Colon (tissue), 2 donors: ENCODE results near the gene TTC28.
A peak's percentile ranks its signal among the peaks of the same experiment; 100 is the strongest.
"Not testable (repeated sequence)": the region's sequence is repeated elsewhere in the genome, so short reads cannot be mapped to it uniquely, and the experiment has no call there.

ENCODE experiments used
- FAIRE-seq: peaks from 2 replicates; lab custom pipeline; 2012; peaks lifted over from hg19 to GRCh38; lab: Jason Lieb, UNC
- donor health status: control.
- donor health status: control.

TTC28 gene

DNA sequence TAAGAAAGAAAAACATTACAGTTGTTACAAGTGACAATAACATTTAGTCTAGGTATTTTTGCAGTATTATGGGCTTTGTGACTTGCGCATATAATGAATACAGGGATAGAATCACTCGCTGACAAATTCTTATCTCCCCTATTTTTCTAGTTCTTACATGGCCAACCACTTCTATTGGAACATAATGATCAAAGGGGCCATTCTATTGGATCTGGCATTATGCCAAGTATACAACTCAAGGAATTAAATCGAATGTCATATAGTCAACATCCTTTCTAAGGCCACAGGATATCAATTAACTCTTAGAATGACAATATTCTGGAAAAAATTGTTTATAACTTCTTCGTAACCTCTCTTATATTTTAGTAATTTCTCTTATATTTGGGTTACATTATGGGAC lies 272.0 kb downstream of the TTC28 start:
- no peak for FAIRE-seq

DNA sequence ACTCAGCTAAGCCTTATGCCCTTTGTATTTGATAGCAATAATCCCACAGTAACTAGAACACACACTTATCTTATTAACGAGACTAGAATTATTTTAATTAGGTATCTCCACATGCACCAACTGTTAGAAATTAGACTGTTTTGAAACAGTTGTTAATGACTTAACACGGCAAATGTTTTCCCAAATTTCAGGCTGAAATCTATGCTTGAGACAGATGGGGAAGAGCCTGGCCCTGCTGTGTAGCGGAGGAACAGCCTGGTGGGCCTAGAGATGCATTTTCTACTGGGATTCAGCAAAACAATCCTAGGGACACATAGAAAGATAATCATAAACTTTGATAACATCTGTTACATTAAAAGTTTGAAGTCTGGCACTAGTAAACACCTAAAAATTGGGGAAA lies 273.4 kb downstream of the TTC28 start:
- FAIRE-seq, result no peak

DNA sequence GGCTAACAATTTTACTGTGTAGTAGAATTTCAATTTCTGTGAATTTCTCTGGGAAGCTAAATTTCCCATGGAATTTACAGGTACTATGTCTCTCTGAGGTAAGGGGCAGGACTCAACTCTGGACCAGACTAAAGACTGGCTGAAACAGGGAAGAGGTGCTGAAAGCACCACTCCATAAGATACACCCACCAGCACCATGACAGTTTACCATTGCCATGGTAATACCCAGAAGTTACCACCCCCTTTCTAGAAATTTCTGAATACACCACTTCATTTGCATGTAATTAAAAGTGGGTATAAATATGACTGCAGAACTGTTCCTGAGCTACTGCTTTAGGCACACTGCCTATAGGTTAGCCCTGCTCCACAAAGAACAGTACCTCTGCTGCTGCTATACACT lies 274.1 kb downstream of the TTC28 start:
- no peak for FAIRE-seq

DNA sequence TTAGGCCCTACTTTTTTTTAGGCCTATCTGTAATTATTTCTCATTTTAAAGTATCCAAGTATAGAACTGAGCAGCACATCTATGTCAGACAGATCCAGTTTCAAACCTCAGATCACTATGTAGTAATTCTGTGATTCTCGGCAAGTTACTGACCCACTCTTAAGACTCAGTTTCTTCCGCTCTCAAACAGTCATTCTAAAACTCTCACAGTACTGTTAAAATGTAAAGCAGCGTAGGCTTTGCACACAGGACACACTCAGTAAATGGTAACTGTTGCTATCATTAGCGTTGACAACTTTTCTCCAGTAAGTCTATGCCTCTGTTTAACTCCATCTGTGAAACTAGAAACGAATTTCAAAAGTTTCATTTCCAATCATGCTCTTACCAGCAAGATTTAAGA lies 277.1 kb downstream of the TTC28 start:
- no peak for FAIRE-seq

DNA sequence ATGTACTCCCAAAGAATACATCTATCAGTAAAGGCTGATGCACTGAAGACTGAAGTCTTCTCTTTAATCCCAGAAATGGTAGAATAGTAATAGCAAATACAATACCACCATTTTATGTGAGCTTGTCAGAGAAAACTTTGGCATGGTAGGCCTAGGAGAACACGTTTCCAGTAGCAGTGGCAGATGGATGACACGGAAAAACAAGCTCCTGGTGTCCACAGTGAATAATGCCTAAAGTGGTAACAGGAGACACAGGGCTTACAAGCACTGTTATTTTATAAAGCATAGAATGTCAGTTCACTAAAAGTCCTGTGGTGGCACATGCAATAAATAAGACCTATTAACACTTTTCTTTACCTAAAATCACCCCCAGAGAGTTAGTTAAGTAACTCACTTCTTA lies 277.6 kb downstream of the TTC28 start:
- no peak for FAIRE-seq

DNA sequence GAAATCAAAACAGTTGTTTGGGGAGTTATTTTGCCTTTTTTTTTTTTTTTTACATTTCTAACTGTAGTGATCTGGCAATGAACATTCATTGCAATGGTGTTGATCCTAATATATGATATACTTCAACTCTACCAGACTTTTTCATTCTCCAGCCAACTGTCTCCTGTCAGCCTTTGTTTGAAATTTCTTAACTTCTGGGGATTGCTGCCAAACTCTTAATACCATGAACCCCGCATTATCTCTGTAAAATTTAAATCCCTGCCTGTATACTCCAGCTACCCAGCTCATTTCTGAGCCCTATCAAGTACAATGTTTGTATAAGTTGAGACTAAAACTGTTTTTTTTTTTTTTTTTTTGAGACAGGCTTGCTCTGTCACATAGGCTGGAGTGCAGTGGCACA lies 280.7 kb downstream of the TTC28 start:
- FAIRE-seq, result no peak

DNA sequence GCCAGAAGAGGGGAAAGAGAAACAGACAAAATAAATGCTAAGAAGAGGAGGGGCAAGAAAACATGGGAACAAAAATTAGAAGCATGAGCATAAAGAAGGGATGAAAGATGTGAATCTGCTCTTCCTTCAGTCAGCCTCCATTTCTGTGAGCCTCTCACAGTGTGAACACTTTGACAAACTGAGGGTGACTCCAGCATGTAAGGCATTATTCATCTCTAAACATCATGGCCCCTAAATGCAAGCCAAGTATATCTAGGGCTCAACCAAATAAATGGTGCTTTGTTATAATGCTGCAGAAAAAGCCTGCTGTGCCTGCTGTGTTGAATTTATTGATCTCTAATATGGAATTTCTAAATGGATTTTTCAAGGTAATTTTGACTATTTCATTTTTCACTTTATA lies 281.3 kb downstream of the TTC28 start:
- no peak for FAIRE-seq

DNA sequence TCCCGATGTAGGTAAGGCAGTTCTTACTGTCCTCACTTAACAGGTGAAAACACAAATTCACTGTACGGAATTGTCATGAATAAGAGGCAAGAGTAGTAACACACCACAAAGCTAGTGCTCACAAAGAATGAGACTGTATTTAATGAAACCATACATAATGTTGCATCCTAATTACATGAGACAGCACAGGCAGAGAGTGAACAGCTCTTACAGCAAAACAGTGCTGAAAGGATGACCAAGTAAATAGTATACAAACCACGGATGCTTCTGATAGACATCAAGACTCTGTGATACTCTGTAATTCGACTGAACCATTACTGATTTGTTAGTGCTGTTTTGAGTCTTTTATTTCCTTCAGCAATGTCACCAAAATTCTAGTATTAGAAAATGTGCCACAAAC lies 282.3 kb downstream of the TTC28 start:
- FAIRE-seq, result no peak

DNA sequence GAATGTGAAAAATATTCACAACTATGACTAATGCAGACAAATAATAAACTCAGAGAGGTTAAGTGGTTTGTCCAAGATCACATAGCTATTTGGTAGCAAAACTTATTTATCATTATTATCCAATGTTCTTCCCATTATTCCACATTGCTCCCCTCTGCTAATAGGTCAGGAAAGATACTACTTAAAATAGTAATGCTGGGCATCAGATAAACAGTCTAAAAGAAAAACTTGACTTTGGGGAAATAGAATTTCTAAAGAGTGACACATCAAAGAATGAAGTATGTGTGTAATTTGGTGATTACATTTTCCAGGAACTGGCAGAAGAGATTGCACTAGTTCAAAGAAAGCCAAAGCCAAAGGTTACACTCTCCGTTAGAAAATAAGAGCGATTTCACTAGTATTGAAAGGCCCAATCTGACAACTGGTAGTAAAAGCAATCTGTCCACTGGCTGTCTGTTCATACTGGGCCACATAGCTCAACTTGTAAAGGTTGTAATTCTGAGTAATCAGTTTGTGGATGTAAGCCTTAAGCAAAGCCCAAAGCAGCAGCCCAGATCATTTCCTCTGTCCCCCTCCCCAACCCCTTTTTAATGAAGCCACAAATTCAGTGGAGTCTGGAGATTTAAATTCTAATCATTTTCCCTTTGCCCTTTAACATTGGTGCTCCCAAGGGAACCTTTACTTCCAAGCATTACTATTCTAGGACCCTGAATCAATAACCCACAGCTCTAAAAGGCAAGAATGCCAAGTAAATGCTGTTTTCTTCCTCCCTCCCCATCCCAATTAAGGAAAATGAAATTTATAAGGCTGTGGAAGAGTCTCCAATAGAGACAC lies 283.5 kb downstream of the TTC28 start:
- FAIRE-seq, result no peak

DNA sequence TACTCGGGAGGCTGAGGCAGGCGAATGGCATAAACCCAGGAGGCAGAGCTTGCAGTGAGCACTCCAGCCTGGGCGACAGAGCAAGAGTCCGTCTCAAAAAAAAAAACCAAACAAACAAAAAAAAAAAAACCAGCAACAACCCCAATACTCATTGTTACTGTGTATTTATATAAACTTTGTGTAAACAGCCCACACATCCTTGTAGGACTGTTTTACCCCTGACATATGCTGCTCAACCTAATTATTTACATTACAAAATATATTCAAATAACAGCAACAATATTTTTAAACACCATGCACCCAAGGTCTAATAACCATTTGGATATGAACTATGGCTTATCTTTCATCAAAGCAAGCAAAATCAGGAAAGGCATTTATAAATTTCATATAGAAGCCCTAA lies 284.1 kb downstream of the TTC28 start:
- FAIRE-seq, result no peak

DNA sequence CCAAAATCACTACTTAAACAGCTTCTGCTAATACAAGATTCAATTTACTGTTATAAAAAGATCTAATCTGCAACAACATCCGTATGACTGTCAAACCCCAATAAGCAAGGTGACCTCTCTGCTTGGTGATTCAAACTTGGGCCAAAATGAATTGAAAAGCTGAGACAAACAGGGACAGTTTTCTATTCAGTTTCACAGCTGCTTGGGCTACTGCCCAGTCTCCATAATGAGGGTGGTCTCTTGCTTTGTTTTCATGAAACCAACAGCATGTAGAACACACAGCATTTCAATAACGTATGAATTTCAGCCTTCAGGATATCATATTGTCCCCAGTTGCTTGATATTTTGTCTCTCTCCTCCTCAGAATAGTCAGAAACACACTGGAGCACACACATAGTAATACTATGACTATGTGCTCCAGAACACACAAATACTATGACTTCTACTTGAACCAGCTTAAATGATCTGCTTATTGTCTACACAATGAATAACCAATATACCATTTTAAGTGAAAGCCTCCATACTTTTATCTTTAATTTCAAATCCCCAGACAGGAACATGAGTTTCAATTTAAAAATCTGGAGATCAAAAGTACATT lies 285.0 kb downstream of the TTC28 start:
- no peak for FAIRE-seq

DNA sequence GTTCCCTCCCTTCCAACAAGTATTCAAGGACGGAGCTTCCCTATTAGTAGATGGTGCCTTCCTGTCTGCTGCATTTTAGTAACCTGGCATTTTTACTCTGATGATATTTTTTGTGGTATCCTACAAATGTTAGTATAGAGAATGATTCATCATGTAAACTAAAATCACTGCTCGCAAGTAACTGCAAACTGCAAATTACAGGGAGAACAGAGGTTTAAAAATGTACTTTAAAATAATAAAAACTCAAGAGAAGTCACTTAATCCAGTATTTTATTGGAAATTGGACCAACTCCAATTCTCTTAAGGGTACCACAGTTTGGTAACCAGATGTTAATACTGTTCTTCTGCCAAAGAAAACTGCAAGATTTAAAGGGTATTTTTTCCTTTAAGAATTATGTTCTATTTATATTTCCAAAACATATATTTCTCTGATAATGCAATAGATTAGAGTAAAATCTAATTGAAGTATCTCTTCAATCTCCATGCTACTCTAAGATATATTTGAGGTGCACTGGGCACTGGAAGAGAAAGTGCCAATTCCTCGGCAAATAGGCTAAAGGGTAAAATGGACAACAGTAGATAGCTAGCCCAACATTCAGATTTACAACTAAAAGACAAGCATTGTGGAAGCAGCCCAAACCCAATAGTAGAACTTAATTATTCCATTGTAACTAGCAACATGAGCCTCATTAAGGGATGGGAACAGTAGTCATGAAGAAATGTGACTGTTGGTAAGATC lies 298.0 kb downstream of the TTC28 start:
- FAIRE-seq, result no peak

DNA sequence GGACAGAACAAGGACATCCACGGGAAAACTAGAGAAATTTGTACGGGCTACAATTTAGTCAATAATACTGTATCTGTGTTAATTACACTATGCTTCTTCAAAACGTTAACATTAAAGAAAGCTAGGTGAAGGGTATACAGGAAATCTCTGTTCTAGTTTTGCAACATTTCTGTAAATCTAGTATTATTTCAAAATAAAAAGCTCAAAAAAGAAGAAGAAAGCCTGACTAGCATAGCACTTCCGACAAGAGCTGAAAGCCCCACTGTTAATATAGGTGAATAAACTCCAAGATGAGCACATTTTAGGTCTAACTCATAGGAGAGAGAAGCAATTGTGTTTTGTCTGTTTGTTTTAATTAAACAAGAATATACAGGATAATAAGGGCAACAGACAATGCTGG lies 299.7 kb downstream of the TTC28 start:
- FAIRE-seq, result no peak

DNA sequence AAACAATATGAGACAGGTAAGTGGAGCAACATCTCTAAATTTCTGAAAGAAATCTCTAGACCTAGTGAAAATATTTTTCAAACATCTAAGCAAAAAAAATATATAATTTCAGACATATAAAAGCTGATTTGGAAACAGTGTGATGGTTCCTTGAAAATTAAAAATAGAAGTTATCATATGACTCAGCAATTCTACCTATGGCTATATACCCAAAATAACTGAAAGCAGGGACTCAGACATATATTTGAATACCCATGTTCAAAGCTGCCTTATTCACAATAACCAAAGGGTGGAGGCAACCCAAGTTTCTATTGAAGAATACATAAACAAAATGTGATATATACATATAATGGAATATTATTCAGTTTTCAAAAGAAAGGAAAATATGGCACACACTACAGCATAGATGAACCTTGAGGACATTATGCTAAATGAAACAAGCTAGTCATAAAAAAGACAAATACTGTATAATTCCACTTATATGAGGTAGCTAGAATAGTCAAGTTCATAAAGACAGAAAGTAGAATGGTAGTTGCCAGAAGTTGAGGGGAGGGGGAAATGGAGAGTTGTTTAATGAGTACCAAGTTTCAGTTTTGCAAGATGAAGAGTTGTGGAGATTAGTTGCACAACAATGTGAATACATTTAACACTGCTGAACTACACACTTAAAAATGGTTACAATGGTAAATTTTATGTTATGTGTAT lies 300.4 kb downstream of the TTC28 start:
- FAIRE-seq, result no peak

DNA sequence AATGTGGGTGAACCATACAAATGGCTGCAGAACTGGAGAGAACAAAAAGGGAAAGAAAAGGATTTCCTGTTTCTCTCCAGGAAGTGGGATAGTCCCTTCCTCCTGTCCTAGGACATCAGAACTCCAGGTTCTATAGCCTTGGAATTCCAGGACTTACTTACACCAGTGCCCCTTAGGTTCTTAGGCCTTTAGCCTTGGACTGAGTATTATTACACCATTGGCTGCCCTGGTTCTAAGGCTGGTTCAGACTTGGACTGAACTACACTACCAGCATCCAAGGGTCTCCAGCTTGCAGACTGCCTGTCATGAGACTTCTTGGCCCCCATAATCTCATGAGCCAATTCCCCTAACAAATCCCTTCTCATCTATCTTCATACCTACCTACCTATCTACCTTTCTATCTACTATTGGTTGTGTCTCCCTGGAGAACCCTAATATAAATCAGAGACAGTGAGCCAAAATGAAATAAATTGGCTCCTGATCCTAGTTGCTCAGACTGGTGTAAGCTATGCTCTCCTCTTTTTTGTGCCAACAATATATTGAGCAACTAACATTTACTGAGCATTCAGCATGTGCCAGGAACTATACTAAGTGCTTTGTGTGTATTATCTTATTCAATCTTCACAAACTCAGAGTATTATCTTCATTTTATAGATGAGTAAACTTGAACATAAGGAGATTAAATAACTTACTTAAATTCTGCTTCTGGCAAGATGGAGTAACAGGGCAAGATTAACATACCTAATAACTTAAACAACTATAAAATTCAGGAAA lies 303.7 kb downstream of the TTC28 start:
- no peak for FAIRE-seq

DNA sequence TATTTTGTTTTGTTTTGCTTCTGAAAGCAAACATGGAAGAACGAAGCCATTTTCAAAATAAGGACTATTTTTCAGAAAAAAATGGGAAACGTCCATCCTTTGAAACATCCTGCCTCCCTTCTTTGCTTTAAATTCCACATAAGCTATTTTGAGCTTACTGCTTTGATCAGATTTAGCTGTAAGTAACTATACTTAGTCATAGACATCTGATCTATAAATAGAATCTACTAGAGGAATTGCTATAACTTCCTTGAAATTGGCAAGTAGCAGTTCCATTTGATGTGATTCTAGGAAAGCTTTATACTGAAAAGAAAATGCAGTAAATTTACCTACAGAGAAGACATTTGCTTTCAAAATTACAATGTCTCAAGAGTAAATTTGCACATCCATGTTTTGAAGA lies 305.8 kb downstream of the TTC28 start:
- FAIRE-seq, result peak; percentile 45

DNA sequence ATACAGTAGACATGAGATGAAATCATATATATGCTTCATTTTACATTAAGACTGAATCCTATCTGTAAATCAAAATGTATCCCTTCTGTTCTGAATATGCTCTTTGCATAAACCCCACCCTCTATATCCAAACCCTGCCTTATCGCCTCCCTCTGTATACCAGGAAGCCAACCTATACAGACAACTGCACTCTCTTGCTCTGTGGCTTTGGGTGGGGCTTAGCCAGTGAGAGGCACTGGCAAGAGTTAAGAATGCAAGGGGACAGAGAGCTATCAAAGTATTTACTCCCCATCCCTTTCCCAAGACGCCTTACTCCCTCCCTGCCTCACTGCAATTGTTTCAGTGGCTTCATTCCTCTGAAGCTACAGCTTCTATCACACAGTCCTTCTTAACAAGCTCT lies 309.8 kb downstream of the TTC28 start:
- no peak for FAIRE-seq

DNA sequence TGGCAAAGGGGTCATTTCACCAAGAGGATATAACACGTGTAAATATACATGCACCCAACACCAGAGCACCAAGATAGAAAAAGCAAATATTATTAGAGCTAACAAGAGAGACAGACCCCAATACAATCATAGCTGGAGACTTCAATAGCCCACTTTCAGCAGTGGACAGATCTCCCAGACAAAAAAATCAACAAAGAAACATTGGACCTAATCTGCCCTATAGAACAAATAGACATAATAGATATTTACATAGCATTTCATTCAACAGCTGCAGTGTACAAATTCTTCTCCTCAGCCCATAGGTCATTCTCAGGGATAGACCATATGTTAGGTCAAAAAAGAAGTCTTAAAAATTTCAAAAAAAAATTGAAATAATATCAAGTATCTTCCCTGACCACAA lies 312.8 kb downstream of the TTC28 start:
- FAIRE-seq, result no peak

DNA sequence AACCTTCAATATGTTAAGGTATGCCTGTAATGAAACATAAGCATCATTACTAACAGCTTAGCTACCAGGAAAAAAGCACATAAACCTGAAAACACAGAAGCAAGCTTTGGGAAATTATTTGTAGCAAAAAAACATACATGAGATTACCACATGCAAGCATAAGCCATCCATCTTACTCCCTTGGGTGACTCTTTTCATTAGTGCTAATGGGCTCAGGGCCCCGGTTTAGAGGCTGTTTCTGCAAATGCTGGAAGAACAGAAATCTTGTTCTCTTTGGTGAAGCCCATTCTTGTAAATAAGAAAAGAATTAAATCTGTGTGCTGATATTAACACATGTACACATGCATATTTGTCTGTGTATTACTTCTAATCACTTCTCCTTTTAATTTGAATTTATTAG lies 314.3 kb downstream of the TTC28 start:
- FAIRE-seq, result no peak

DNA sequence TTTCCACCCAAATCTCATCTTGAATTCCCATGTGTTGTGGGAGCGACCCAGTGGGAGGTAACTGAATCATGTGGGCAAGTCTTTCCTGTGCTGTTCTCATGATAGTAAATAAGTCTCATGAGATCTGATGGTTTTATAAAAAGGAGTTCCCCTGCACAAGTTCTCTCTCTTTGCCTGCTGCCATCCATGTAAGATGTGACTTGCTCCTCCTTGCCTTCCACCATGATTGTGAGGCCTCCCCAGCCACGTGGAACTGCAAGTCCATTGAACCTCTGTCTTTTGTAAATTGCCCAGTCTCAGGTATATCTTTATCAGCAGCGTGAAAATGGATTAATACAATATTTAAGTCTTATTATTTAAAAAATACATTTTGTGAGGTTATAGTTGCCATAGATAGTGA lies 315.5 kb downstream of the TTC28 start:
- not testable (repeated sequence) for FAIRE-seq

DNA sequence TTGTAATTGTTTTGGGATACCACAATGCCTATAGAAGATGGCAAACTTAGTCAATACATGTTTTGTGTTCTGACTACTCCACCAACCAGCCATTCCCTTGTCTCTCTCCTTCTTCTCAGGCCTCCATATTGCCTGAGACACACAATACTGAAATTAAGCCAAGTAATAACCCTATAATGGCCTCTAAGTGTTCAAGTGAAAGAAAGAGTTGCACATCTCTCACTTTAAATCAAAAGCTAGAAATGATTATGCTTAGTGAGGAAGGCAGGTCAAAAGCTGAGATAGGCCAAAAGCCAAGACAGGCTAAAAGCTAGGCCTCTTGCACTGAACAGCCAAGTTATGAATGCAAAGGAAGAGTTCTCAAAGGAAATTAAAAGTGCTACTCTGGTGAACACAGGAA lies 318.7 kb downstream of the TTC28 start:
- no peak for FAIRE-seq

DNA sequence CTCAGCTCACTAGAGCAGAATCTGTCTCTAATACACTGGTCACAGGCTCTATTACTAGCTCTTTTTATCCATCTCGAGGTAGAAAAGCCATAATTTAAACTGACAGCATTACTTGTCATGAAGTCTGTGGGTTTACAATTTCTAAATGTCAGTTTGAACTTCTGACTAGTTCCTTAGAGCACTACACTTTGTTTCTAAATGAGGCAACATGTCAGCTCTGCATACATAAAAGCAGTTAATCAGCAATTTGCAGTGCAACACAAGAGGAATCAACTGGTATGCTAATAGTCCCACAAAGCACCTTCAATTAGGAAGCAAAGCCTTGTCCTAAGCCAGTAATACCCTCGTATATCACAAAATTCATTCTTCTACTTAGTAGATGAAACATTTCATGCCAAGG lies 321.3 kb downstream of the TTC28 start:
- FAIRE-seq, result no peak
